ENCODE data around the gene SCARF2. TPM values are rescaled to one million over a fixed set of nuclear protein-coding genes. Genes with fewer than 3 reads are reported as not detected.

SCARF2 gene
- total and polyA plus RNA-seq, 12 donors, result 1.8 to 5.3 (median 3.3) TPM

GRCh38 chr22:20466659-20467379 is 29.2 kb upstream of the SCARF2 start:
- no peak for DNase-seq
- Histone ChIP-seq H3K27ac (no peak overlapping the region), H3K4me3 (no peak overlapping the region), H3K9me3 (no peaks in the 10 kb centered on the region), H3K4me1 (peaks cover 5 to 29% (median 14%) of the 10 kb centered on the region in 9 donors), H3K36me3 (peaks cover 0 to 57% (median 8%) of the 10 kb centered on the region in 9 donors), H3K27me3 (no peaks in the 10 kb centered on the region)
- WGBS, 2 donors, result 83 to 88% methylated on average over 3 of the region's 3 CpGs
- intact Hi-C loops (cut with DNase I), result no loop called here
- no peak for ATAC-seq
- no peak for TF ChIP-seq CTCF (IDR thresholded peaks at IDR 0.05)

- no peak overlapping the region for H3K4me3 ChIP-seq
- intact Hi-C loops (cut with DNase I), result no loop called here
- no peak for ATAC-seq
- no peak for DNase-seq
- no peak for TF ChIP-seq CTCF (IDR thresholded peaks at IDR 0.05)
- 92 to 94% methylated on average over 5 of the region's 5 CpGs for WGBS, 2 donors
- H3K36me3 ChIP-seq, result peaks cover 0 to 46% (median 8%) of the 10 kb centered on the region in 9 donors
- peak overlapping the region in 1 of 10 donors; percentile 26 for H3K27ac ChIP-seq
- H3K9me3 ChIP-seq, result no peaks in the 10 kb centered on the region
- H3K4me1 ChIP-seq, result peaks cover 5 to 29% (median 14%) of the 10 kb centered on the region in 9 donors
- no peaks in the 10 kb centered on the region for H3K27me3 ChIP-seq
Observed at GRCh38 chr22:20465759-20466077, 28.1 kb upstream of the SCARF2 start.

GRCh38 chr22:20464912-20465758 is 27.5 kb upstream of the SCARF2 start:
- DNase-seq (no peak), ATAC-seq (peak in 1 of 8 donors; percentile 33)
- no peaks in the 10 kb centered on the region for H3K9me3 ChIP-seq
- intact Hi-C loops (cut with DNase I), result no loop called here
- peaks cover 5 to 29% (median 14%) of the 10 kb centered on the region in 9 donors for H3K4me1 ChIP-seq
- H3K36me3 ChIP-seq, result peaks cover 0 to 43% (median 8%) of the 10 kb centered on the region in 9 donors
- peak overlapping the region in 1 of 10 donors; percentile 91 for H3K27ac ChIP-seq
- no peak for TF ChIP-seq CTCF (IDR thresholded peaks at IDR 0.05)
- WGBS, 2 donors, result 95 to 96% methylated on average over 32 of the region's 32 CpGs
- H3K4me3 ChIP-seq, result no peak overlapping the region
- H3K27me3 ChIP-seq, result no peaks in the 10 kb centered on the region

- WGBS, 2 donors, result 87 to 88% methylated on average over 11 of the region's 11 CpGs
- Histone ChIP-seq H3K4me1 (peaks cover 5 to 29% (median 14%) of the 10 kb centered on the region in 9 donors), H3K4me3 (no peak overlapping the region), H3K27me3 (no peaks in the 10 kb centered on the region), H3K9me3 (no peaks in the 10 kb centered on the region), H3K36me3 (peaks cover 0 to 41% (median 8%) of the 10 kb centered on the region in 9 donors), H3K27ac (peak overlapping the region in 5 of 10 donors; percentile 28 to 91 (median 48))
- DNase-seq, result no peak
- no peak for TF ChIP-seq CTCF (IDR thresholded peaks at IDR 0.05)
- peak in 1 of 8 donors; percentile 27 for ATAC-seq
- intact Hi-C loops (cut with DNase I), result no loop called here
Observed at GRCh38 chr22:20464096-20464614, 26.5 kb upstream of the SCARF2 start.

Data from heart right ventricle (tissue), 16 donors.